HepG2 (cell line): ENCODE measurements around the gene EFNA2. TPM values are rescaled to one million over a fixed set of nuclear protein-coding genes. Genes with fewer than 3 reads are reported as not detected.

ENCODE experiments used
- ATAC-seq: fragments of 200-7000 bp; cut with Tn5 transposase; 3 replicates; pipeline ENCODE4 v1.9.1; 2020; ENCODE audit warnings: mild to moderate bottlenecking, moderate library complexity
- BruUV-seq: library from RNA; stranded (reverse); fragments of 400-500 nt; replicated peaks from 2 replicates; lab custom pipeline; 2021; lab: Mats Ljungman, UMichigan
- CTCF ChIA-PET: fragments of 300-600 bp; formaldehyde crosslinking; extraction: SDS; loops from one replicate; lab custom pipeline; 2021; ENCODE audit warnings: low total read pairs, inconsistent platforms, low intra/inter-chr PET ratio; lab: Yijun Ruan, JAX
- POLR2A ChIA-PET: fragments of 350-600 bp; sonication (Branson Sonifier 250); formaldehyde crosslinking; loops from one replicate; lab custom pipeline; 2020; ENCODE audit warnings: antibody characterized with exemption, inconsistent platforms; lab: Yijun Ruan, JAX
- DNase-seq: peaks from one replicate; pipeline ENCODE4 v3.0.0-alpha.2; 2015; ENCODE audit warnings: low spot score
- FAIRE-seq: peaks from 3 replicates; lab custom pipeline; 2011; peaks lifted over from hg19 to GRCh38; lab: Jason Lieb, UNC
- H2AFZ ChIP-seq: one replicate; pipeline ENCODE4 v1.6.1; 2011; ENCODE audit warnings: low read length, inconsistent platforms
- H3K27ac ChIP-seq: fragments of 300-600 bp; 3 replicates; pipeline ENCODE4 v1.8.0; 2011; ENCODE audit warnings: mixed run types, mild to moderate bottlenecking, mixed read lengths, low read length, inconsistent platforms; ENCODE audit not compliant: insufficient read depth; ENCODE audit errors: extremely low read length
- H3K27me3 ChIP-seq, 2 experiments: fragments of 200-600 bp in 1 of 2; 2 replicates in 1 of 2; 3 replicates in 1 of 2; pipeline versions ENCODE4 v1.6.0 to v1.8.0; 2011; ENCODE audit warnings: low read length in 2 of 2, mild to moderate bottlenecking in 2 of 2, moderate library complexity in 2 of 2, inconsistent platforms in 1 of 2; ENCODE audit not compliant: insufficient read depth in 2 of 2, control insufficient read depth in 1 of 2
- H3K36me3 ChIP-seq, 2 experiments: fragments of 200-600 bp in 1 of 2; replicated peaks in 1 of 2; 2 replicates in 1 of 2; 3 replicates in 1 of 2; pipeline versions ENCODE4 v1.5.1 to v1.8.0; 2011; ENCODE audit warnings: low read length in 2 of 2, inconsistent platforms in 1 of 2; ENCODE audit not compliant: insufficient read depth in 2 of 2, control insufficient read depth in 1 of 2
- H3K4me1 ChIP-seq: 2 replicates; pipeline ENCODE4 v1.5.1; 2012; ENCODE audit warnings: low read length, inconsistent platforms; ENCODE audit not compliant: insufficient read depth
- H3K4me2 ChIP-seq: 2 replicates; pipeline ENCODE4 v1.6.0; 2011; ENCODE audit warnings: low read depth, low read length, inconsistent platforms
- H3K4me3 ChIP-seq, 3 experiments: fragments of 200-600 bp in 1 of 3; sonication (generic), shearing (Covaris generic) in 1 of 3; replicated peaks in 1 of 3; 2 replicates each; pipeline ENCODE4 v1.5.1; 2011 to 2016; ENCODE audit warnings: low read length in 3 of 3, inconsistent platforms in 2 of 3, low read depth in 2 of 3, mild to moderate bottlenecking in 2 of 3, control low read depth in 1 of 3, mixed read lengths in 1 of 3; ENCODE audit not compliant: insufficient read depth in 1 of 3
- H3K79me2 ChIP-seq: one replicate; pipeline ENCODE4 v1.6.1; 2011; ENCODE audit warnings: low read length, inconsistent platforms; ENCODE audit not compliant: insufficient read depth
- H3K9ac ChIP-seq: 2 replicates; pipeline ENCODE4 v1.6.0; 2011; ENCODE audit warnings: mild to moderate bottlenecking, low read depth, low read length, inconsistent platforms; ENCODE audit not compliant: insufficient read depth
- H3K9me3 ChIP-seq: 2 replicates; pipeline ENCODE4 v1.5.1; 2012; ENCODE audit warnings: mild to moderate bottlenecking, low read length
- H4K20me1 ChIP-seq: 2 replicates; pipeline ENCODE4 v1.6.0; 2011; ENCODE audit warnings: inconsistent platforms, mild to moderate bottlenecking, low read length, moderate library complexity; ENCODE audit not compliant: insufficient read depth
- CREM ChIP-seq, 2 experiments: sonication (generic) in 1 of 2; formaldehyde crosslinking in 1 of 2; IDR thresholded peaks; 2 replicates each; pipeline versions ENCODE4 v1.4.0 to v1.6.1; 2016 to 2020; ENCODE audit warnings: antibody characterized with exemption in 1 of 2, mild to moderate bottlenecking in 1 of 2, missing genetic modification reagents in 1 of 2
- FOSL2 ChIP-seq: sonication (generic); formaldehyde crosslinking; IDR thresholded peaks from 2 replicates; pipeline ENCODE4 v1.4.0; 2020; ENCODE audit warnings: missing genetic modification reagents
- FOXK2 ChIP-seq: fragments of 450-650 bp; IDR thresholded peaks from 2 replicates; pipeline ENCODE4 v1.6.1; 2016
- HOXA7 ChIP-seq: sonication (generic); formaldehyde crosslinking; IDR thresholded peaks from 2 replicates; pipeline ENCODE4 v1.8.1; 2022; ENCODE audit warnings: mild to moderate bottlenecking, missing genetic modification reagents, moderate library complexity
- ISX ChIP-seq: sonication (generic); formaldehyde crosslinking; conservative IDR thresholded peaks from 2 replicates; pipeline ENCODE4 v1.5.0; 2020; ENCODE audit warnings: missing genetic modification reagents
- MAFK ChIP-seq, 2 experiments: IDR thresholded peaks in 1 of 2; conservative IDR thresholded peaks in 1 of 2; 2 replicates each; pipeline ENCODE4 v1.6.1; 2011; ENCODE audit warnings: improper control_type of control experiment in 2 of 2, low read length in 2 of 2
- ONECUT2 ChIP-seq: sonication (generic); formaldehyde crosslinking; IDR thresholded peaks from 2 replicates; pipeline ENCODE4 v1.4.0; 2020; ENCODE audit warnings: missing genetic modification reagents
- RNF2 ChIP-seq: fragments of 450-650 bp; conservative IDR thresholded peaks from 2 replicates; pipeline ENCODE4 v1.6.1; 2016; ENCODE audit warnings: low read depth
- SIN3B ChIP-seq: fragments of 150-350 bp; IDR thresholded peaks from 2 replicates; pipeline ENCODE4 v1.6.1; 2014; ENCODE audit warnings: low read length
- TCF7L2 ChIP-seq: IDR thresholded peaks from 2 replicates; pipeline ENCODE4 v1.6.1; 2011; ENCODE audit warnings: mild to moderate bottlenecking, low read depth, low read length, moderate library complexity
- ZFP36 ChIP-seq: fragments of 150-350 bp; IDR thresholded peaks from 2 replicates; pipeline ENCODE4 v1.6.1; 2018; ENCODE audit warnings: borderline replicate concordance, low read length, low read depth; ENCODE audit not compliant: partially characterized antibody
- WGBS: methylation state at CpG from one replicate; pipeline ENCODE4 v1.1.6; 2017; ENCODE audit warnings: low lambda C conversion rate; 5-methylcytosine and 5-hydroxymethylcytosine counted together
- in situ Hi-C: cut with HindIII; loops from 2 replicates; pipeline ENCODE4 v1.10.0; 2017; ENCODE audit warnings: low pct_unique_long_range_greater_than_20kb; ENCODE audit not compliant: extremely low pct_ligation_motif_present
- intact Hi-C: fragments of 100-400 bp; cut with micrococcal nuclease; formaldehyde crosslinking; loops from one replicate; pipeline ENCODE4 v1.10.0; 2022; ENCODE audit not compliant: unreplicated experiment
- polyA plus RNA-seq, 8 experiments: library from polyadenylated mRNA; depleted of rRNA in 3 of 8; stranded (reverse) in 7 of 8; unstranded in 1 of 8; fragments of >200 nt; fragmentation: Illumina TruSeq in 4 of 8; extraction: Trizol in 4 of 8; gene quantifications; 2 replicates each; pipeline versions ENCODE4 v1.2.1 to v1.2.3, GENCODE V29; 2011 to 2016; ENCODE audit warnings: low read depth in 4 of 8, missing spikeins in 1 of 8, mixed read lengths in 1 of 8; ENCODE audit not compliant: insufficient read depth in 1 of 8
- total RNA-seq, 5 experiments: library from RNA; depleted of rRNA; stranded (reverse); fragments of >200 nt; fragmentation: Illumina TruSeq; extraction: Trizol; gene quantifications; 2 replicates each; pipeline ENCODE4 v1.2.3, GENCODE V29; 2016; ENCODE audit warnings: low read depth in 1 of 5
- TF ChIP-seq, protein P1 (sequence below): sonication (generic); formaldehyde crosslinking; IDR thresholded peaks from 2 replicates; pipeline ENCODE4 v1.4.0; 2020; ENCODE audit warnings: missing genetic modification reagents
- TF ChIP-seq, protein P2 (sequence below): sonication (generic); formaldehyde crosslinking; IDR thresholded peaks from 2 replicates; pipeline ENCODE4 v1.4.0; 2020; ENCODE audit warnings: missing genetic modification reagents, borderline replicate concordance
- TF ChIP-seq, protein P3 (sequence below): sonication (generic); formaldehyde crosslinking; IDR thresholded peaks from 2 replicates; pipeline ENCODE4 v1.4.0; 2020; ENCODE audit warnings: mild to moderate bottlenecking, missing genetic modification reagents

EFNA2 gene
- total and polyA plus RNA-seq, 2 of the 13 experiments (the other 11 are each of a cell fraction or from before 2014, with no cell fraction given) = 6.0 to 9.9 TPM

DNA sequence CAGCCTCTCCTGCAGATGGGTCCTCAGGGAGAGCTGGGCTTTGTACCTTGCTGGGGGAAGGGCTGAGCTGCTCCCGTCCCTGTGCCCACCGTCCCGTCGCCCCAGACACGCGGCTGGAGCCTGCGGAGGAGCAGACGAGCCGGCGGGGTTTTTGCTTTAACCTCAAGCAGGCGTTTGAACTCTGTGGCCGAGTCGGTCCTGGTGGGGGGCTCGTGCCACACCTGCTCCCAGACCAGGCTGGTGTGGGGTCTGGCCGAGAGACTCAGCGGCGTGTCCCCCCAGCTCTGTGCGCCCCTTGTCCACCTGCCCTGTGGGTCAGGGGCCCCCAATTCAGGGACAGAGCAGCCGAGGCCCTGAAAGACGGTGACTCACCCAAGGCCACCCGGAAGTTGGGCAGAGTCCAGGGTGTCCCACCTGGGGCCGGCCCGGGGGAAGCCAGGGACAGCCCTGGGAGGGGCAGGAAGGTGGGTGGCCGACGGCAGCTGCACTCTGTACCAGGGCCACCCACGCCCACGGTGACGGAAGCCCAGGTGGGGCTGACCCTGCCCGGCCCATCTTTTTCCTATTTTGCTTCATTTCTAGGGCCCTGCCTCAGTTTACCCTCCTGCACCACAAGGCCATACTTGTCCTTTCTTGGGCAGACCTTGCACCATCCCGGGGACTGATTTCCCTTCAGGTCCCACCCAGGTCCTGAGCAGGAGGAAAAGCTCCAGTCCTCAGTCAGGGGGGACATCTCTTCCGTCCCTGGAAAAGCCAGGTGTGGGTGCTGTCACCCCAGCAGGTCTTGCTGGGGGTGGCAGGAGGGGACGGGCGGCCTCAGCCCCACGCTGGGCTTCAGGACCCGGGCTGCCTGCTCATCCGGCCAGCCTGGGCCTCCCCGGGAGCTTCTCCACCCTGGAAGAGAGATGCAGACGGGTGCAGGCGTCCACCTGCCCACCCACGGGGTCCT lies 5.3 kb downstream of the EFNA2 start (continued):
- TF ChIP-seq, protein P1, sequence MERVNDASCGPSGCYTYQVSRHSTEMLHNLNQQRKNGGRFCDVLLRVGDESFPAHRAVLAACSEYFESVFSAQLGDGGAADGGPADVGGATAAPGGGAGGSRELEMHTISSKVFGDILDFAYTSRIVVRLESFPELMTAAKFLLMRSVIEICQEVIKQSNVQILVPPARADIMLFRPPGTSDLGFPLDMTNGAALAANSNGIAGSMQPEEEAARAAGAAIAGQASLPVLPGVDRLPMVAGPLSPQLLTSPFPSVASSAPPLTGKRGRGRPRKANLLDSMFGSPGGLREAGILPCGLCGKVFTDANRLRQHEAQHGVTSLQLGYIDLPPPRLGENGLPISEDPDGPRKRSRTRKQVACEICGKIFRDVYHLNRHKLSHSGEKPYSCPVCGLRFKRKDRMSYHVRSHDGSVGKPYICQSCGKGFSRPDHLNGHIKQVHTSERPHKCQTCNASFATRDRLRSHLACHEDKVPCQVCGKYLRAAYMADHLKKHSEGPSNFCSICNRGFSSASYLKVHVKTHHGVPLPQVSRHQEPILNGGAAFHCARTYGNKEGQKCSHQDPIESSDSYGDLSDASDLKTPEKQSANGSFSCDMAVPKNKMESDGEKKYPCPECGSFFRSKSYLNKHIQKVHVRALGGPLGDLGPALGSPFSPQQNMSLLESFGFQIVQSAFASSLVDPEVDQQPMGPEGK (CRISPR knock-in tag) = peak; percentile 98

DNA sequence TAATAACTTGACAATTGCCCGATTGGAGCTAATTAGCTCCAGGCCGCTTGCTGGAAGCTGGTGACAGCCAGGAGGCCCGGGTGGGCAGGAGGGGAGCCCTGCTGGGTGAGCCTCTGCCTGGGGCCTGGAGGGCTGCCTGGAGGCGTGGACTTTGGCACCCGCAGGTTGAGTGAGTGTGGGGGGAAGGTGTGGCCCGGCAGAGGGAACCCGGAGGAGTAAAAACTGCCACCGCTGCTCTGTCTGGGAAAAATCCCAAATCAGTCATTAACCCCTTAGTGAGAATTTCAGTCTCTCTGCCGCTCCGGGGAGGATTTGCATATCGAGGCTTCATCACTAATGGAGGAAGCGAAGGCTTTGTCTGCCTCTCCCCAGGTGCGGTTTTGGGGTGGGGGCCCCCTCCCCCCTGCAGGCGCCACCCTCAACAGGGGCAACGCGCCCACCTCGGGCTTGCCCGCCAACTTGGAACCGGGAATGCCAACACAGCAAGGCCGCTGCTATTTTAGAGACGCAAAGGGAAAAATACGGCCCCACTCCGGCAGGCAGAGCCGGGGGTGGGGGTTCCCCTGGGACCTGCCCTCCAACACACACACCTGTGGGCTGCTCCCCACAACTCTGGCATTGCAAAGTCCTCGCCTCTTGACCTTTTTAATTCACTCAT lies 6.2 kb downstream of the EFNA2 start:
- Histone ChIP-seq H3K27me3 (no peaks in the 10 kb centered on the region), H3K9ac (peak overlapping the region; percentile 76), H2AFZ (no peak overlapping the region), H3K4me2 (peak overlapping the region; percentile 89), H3K4me1 (peaks cover 61% of the 10 kb centered on the region), H3K79me2 (peaks cover 45% of the 10 kb centered on the region), H4K20me1 (no peaks in the 10 kb centered on the region), H3K4me3 (peak overlapping the region; percentile 25 to 75 (median 63); a peak in 3 of 6 replicates), H3K36me3 (peaks cover 0 to 5% of the 10 kb centered on the region in 2 experiments; a peak in 3 of 5 replicates), H3K9me3 (no peaks in the 10 kb centered on the region), H3K27ac (peak overlapping the region; percentile 91)
- intact Hi-C loops = no loop called here
- in situ Hi-C loops = no loop called here
- no TSS peak for BruUV-seq
- peak; percentile 53 for ATAC-seq
- CTCF ChIA-PET = no interaction called here
- POLR2A ChIA-PET = interaction anchor here (0.6 to 1.8 kb wide), 13 partner anchors 8 to 199 kb away, joined by 3 to 15 read pairs (median 5); partner anchors contain the start of genes CIRBP, FAM174C and REEP6
- WGBS = 35% methylated on average over 18 of the region's 25 CpGs
- no peak for DNase-seq
- peak; percentile 61 for FAIRE-seq
- TF ChIP-seq FOSL2 (CRISPR knock-in tag) (peak; percentile 56), SIN3B (no peak), HOXA7 (CRISPR knock-in tag) (no peak), MAFK (conservative IDR thresholded peaks at IDR 0.05 in 1 of 2, IDR thresholded peaks at IDR 0.05 in 1 of 2; ENCODE audit: low read length in 2 of 2) (no peak), RNF2 (no peak), ISX (CRISPR knock-in tag) (no peak), CREM (IDR thresholded peaks at IDR 0.05) (no peak), CREM (CRISPR knock-in tag; IDR thresholded peaks at IDR 0.05) (no peak), FOXK2 (no peak), ONECUT2 (no peak), TCF7L2 (no peak), ZFP36 (peak; percentile 83)
- TF ChIP-seq, protein P2, sequence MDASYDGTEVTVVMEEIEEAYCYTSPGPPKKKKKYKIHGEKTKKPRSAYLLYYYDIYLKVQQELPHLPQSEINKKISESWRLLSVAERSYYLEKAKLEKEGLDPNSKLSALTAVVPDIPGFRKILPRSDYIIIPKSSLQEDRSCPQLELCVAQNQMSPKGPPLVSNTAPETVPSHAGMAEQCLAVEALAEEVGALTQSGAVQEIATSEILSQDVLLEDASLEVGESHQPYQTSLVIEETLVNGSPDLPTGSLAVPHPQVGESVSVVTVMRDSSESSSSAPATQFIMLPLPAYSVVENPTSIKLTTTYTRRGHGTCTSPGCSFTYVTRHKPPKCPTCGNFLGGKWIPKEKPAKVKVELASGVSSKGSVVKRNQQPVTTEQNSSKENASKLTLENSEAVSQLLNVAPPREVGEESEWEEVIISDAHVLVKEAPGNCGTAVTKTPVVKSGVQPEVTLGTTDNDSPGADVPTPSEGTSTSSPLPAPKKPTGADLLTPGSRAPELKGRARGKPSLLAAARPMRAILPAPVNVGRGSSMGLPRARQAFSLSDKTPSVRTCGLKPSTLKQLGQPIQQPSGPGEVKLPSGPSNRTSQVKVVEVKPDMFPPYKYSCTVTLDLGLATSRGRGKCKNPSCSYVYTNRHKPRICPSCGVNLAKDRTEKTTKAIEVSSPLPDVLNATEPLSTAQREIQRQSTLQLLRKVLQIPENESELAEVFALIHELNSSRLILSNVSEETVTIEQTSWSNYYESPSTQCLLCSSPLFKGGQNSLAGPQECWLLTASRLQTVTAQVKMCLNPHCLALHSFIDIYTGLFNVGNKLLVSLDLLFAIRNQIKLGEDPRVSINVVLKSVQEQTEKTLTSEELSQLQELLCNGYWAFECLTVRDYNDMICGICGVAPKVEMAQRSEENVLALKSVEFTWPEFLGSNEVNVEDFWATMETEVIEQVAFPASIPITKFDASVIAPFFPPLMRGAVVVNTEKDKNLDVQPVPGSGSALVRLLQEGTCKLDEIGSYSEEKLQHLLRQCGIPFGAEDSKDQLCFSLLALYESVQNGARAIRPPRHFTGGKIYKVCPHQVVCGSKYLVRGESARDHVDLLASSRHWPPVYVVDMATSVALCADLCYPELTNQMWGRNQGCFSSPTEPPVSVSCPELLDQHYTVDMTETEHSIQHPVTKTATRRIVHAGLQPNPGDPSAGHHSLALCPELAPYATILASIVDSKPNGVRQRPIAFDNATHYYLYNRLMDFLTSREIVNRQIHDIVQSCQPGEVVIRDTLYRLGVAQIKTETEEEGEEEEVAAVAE (CRISPR knock-in tag) = no peak
- TF ChIP-seq, protein P3, sequence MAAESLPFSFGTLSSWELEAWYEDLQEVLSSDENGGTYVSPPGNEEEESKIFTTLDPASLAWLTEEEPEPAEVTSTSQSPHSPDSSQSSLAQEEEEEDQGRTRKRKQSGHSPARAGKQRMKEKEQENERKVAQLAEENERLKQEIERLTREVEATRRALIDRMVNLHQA (CRISPR knock-in tag) = no peak
